ENCODE measurements around the gene SNUPN.

GRCh38 chr15:75589071-75589470 is 36.5 kb downstream of the SNUPN start:
- TF ChIP-seq TBP (IDR thresholded peaks at IDR 0.05; ENCODE audit: low read depth, low read length) (no peak), KDM1A (IDR thresholded peaks at IDR 0.05; ENCODE audit: borderline replicate concordance, low read length) (no peak), MAX (IDR thresholded peaks at IDR 0.05) (no peak), EZH2 (IDR thresholded peaks at IDR 0.05; ENCODE audit: low read depth, low read length, severe bottlenecking) (no peak), GABPA (IDR thresholded peaks at IDR 0.05; ENCODE audit: borderline replicate concordance, insufficient read depth, low read length) (no peak)

Data from H1 (cell line).